Kidney (tissue), 14 donors: ENCODE data around the gene TMEM131L. TPM values are rescaled to one million over a fixed set of nuclear protein-coding genes. Genes with fewer than 3 reads are reported as not detected.

Source experiments
- DNase-seq, 5 donors: peaks; one replicate each; pipeline ENCODE4 v3.0.0-alpha.2; 2013 to 2020
- FAIRE-seq: peaks from 2 replicates; lab custom pipeline; 2012; peaks lifted over from hg19 to GRCh38; lab: Jason Lieb, UNC
- H3K27ac ChIP-seq, 2 donors: one replicate each; pipeline ENCODE4 v1.7.0; 2013; ENCODE audit warnings: low read depth in 2 of 2, low read length in 2 of 2, inconsistent platforms in 1 of 2
- H3K27me3 ChIP-seq: one replicate; pipeline ENCODE4 v1.7.1; 2013; ENCODE audit warnings: low read length, inconsistent platforms; ENCODE audit not compliant: control insufficient read depth, insufficient read depth
- H3K36me3 ChIP-seq, 3 donors: one replicate each; pipeline versions ENCODE4 v1.7.0 to v1.7.1; 2013; ENCODE audit warnings: low read length in 3 of 3, control low read depth in 1 of 3, inconsistent platforms in 1 of 3; ENCODE audit not compliant: insufficient read depth in 3 of 3, control insufficient read depth in 2 of 3
- H3K4me1 ChIP-seq, 3 donors: one replicate each; pipeline versions ENCODE4 v1.7.0 to v1.7.1; 2013; ENCODE audit warnings: low read length in 3 of 3, inconsistent platforms in 1 of 3, low read depth in 1 of 3; ENCODE audit not compliant: control insufficient read depth in 2 of 3, insufficient read depth in 2 of 3
- H3K4me3 ChIP-seq, 3 donors: one replicate each; pipeline versions ENCODE4 v1.7.0 to v1.8.1; 2013; ENCODE audit warnings: low read length in 3 of 3, control low read depth in 1 of 3, inconsistent platforms in 1 of 3
- H3K9ac ChIP-seq, 3 donors: one replicate each; pipeline versions ENCODE4 v1.7.0 to v1.7.1; 2013; ENCODE audit warnings: low read length in 3 of 3, control low read depth in 1 of 3, inconsistent platforms in 1 of 3
- H3K9me3 ChIP-seq, 3 donors: one replicate each; pipeline versions ENCODE4 v1.7.0 to v1.7.1; 2013; ENCODE audit warnings: low read length in 3 of 3, control low read depth in 1 of 3, inconsistent platforms in 1 of 3; ENCODE audit not compliant: control insufficient read depth in 2 of 3, insufficient read depth in 1 of 3
- CTCF ChIP-seq: IDR thresholded peaks from 3 replicates; pipeline ENCODE4 v1.5.1; 2012; ENCODE audit warnings: mild to moderate bottlenecking, moderate library complexity, borderline replicate concordance; ENCODE audit not compliant: insufficient read depth; ENCODE audit errors: extremely low read depth
- intact Hi-C: fragments of 100-400 bp; cut with DNase I; formaldehyde crosslinking; loops from one replicate; pipeline ENCODE4 v1.11.1; 2022
- polyA plus RNA-seq: library from polyadenylated mRNA; stranded (reverse); fragments of 350-450 nt; fragmentation: Illumina TruSeq; extraction: RNeasy Lipid Tissue Mini Kit (QIAGEN cat#74804); gene quantifications from one replicate; pipeline ENCODE4 v1.2.3, GENCODE V29; 2014; ENCODE audit warnings: low read depth, low replicate concordance; ENCODE audit not compliant: insufficient read depth
- total RNA-seq: library from RNA; stranded (reverse); fragmentation: NEBNext Ultra II Directional; extraction: Animal tissue kit (Norgen Biotek cat#: 25700); gene quantifications from one replicate; pipeline ENCODE4 v1.2.1, GENCODE V29; 2021
- donor health status: control.
- donor health status: control.
- donor health status: control.
- donor health status: control.
- donor health status: control.
- donor health status: DM: yes; HTN: yes; CAD: no.
- donor health status: Normal renal cell carcinoma (clear cell type).

Gene TMEM131L
- total and polyA plus RNA-seq, 2 donors from 2014 or later: 3.0 to 17.0 TPM

GRCh38 chr4:153512162-153512852 lies 46.1 kb downstream of the TMEM131L start:
- Histone ChIP-seq H3K4me3 (no peak overlapping the region), H3K36me3 (no peaks in the 10 kb centered on the region), H3K4me1 (peaks cover 2 to 5% (median 4%) of the 10 kb centered on the region in 3 donors), H3K27ac (no peak overlapping the region), H3K9me3 (no peaks in the 10 kb centered on the region), H3K27me3 (no peaks in the 10 kb centered on the region), H3K9ac (no peak overlapping the region)
- no peak for TF ChIP-seq CTCF
- FAIRE-seq (no peak), DNase-seq (no peak)
- intact Hi-C loops: no loop called here

DNA sequence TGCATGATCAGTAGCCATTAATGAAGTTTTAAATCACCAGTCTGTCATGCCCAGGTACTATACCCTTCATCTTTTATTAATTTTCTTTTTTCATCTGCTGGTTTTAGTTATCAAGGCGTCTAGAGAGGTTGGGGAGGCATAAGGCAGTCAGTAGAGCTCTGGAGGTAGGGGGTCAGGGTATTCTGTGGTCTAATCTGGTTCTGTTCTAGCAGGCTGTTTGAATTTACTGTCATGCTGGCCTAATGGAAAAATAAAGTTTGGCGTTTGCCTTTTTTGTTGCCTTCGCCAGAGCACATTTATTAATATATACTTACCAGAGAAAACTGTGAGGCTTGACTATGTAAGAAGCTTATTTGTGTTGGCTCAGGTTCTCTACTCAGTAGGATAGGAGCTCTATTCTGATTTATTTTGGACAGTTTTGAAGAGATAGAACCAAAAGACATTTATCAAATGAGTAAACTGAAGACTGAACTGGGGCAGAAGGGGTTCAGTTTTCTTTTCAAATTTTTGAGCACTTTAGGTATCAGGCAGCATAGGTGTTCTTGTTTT lies 46.9 kb downstream of the TMEM131L start:
- intact Hi-C loops: no loop called here
- H3K9me3 ChIP-seq: no peaks in the 10 kb centered on the region
- no peak overlapping the region for H3K27ac ChIP-seq
- no peak for TF ChIP-seq CTCF
- peaks cover 2 to 5% (median 4%) of the 10 kb centered on the region in 3 donors for H3K4me1 ChIP-seq
- DNase-seq (no peak), FAIRE-seq (no peak)
- no peak overlapping the region for H3K4me3 ChIP-seq
- no peaks in the 10 kb centered on the region for H3K27me3 ChIP-seq
- no peak overlapping the region for H3K9ac ChIP-seq
- H3K36me3 ChIP-seq: no peaks in the 10 kb centered on the region

- no peaks in the 10 kb centered on the region for H3K27me3 ChIP-seq
- H3K36me3 ChIP-seq: no peaks in the 10 kb centered on the region
- no peak overlapping the region for H3K4me3 ChIP-seq
- FAIRE-seq (peak; percentile 70), DNase-seq (peak in 1 of 5 donors; percentile 59)
- H3K9me3 ChIP-seq: no peaks in the 10 kb centered on the region
- intact Hi-C loops: no loop called here
- TF ChIP-seq CTCF: no peak
- no peak overlapping the region for H3K27ac ChIP-seq
- no peak overlapping the region for H3K9ac ChIP-seq
- peaks cover 2 to 5% (median 4%) of the 10 kb centered on the region in 3 donors for H3K4me1 ChIP-seq
Observed at GRCh38 chr4:153513596-153513995, 47.4 kb downstream of the TMEM131L start.
